ENCODE results near the gene FBXW5. TPM values are rescaled to one million over a fixed set of nuclear protein-coding genes. Genes with fewer than 3 reads are reported as not detected.

The FBXW5 gene
- total RNA-seq, 1 experiment from 2014 or later, result 88.0 TPM

GRCh38 chr9:136963341-136963740, 18.8 kb upstream of the FBXW5 start:
- H4K20me1 ChIP-seq (ENCODE audit: insufficient read depth), result no peaks in the 10 kb centered on the region
- H3K27me3 ChIP-seq (ENCODE audit: insufficient read depth, low read length), result no peaks in the 10 kb centered on the region
- DNase-seq (ENCODE audit: low read depth, low spot score), result no peak
- ChIA-PET CTCF (interaction anchor here (1.6 kb wide), 1 partner anchor 15 kb away, joined by 3 read pairs; no protein-coding TSS in a partner anchor), POLR2A (no interaction called here), RAD21 (ENCODE audit: low non-redundant PET in 1 of 2, low total read pairs in 2 of 2, uncharacterized antibody in 2 of 2, unreplicated experiment in 2 of 2) (no interaction called here)
- H3K36me3 ChIP-seq (ENCODE audit: control insufficient read depth in 1 of 2, insufficient read depth in 2 of 2, low read length in 2 of 2), result no peaks in the 10 kb centered on the region
- TF ChIP-seq EGR1 (IDR thresholded peaks at IDR 0.05; ENCODE audit: low read depth) (no peak), CEBPB (IDR thresholded peaks at IDR 0.05; ENCODE audit: low read depth) (no peak), POLR2AphosphoS5 (IDR thresholded peaks at IDR 0.05; ENCODE audit: low read depth, low read length) (no peak), RAD21 (IDR thresholded peaks at IDR 0.05; ENCODE audit: low read depth) (no peak), YY1 (IDR thresholded peaks at IDR 0.05; ENCODE audit: extremely low read depth, insufficient replicate concordance, low read depth, low read length) (no peak), EZH2 (IDR thresholded peaks at IDR 0.05) (no peak), SRF (IDR thresholded peaks at IDR 0.05; ENCODE audit: low read depth) (no peak), MAX (IDR thresholded peaks at IDR 0.05) (no peak), TCF7L2 (IDR thresholded peaks at IDR 0.05; ENCODE audit: borderline replicate concordance, extremely low read depth, insufficient read depth, insufficient read length) (no peak), POLR2A (IDR thresholded peaks at IDR 0.05; ENCODE audit: borderline replicate concordance, extremely low read depth, insufficient read depth, insufficient read length) (no peak), SIN3A (IDR thresholded peaks at IDR 0.05; ENCODE audit: low read depth) (no peak), EZH2phosphoT487 (IDR thresholded peaks at IDR 0.05; ENCODE audit: borderline replicate concordance) (no peak), ELF1 (IDR thresholded peaks at IDR 0.05; ENCODE audit: borderline replicate concordance, low read depth) (no peak), ZNF274 (IDR thresholded peaks at IDR 0.05; ENCODE audit: low read depth, low read length) (no peak)
- TF ChIP-seq, protein P1, sequence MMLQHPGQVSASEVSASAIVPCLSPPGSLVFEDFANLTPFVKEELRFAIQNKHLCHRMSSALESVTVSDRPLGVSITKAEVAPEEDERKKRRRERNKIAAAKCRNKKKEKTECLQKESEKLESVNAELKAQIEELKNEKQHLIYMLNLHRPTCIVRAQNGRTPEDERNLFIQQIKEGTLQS (IDR thresholded peaks at IDR 0.05), result no peak
- TF ChIP-seq, protein P2, sequence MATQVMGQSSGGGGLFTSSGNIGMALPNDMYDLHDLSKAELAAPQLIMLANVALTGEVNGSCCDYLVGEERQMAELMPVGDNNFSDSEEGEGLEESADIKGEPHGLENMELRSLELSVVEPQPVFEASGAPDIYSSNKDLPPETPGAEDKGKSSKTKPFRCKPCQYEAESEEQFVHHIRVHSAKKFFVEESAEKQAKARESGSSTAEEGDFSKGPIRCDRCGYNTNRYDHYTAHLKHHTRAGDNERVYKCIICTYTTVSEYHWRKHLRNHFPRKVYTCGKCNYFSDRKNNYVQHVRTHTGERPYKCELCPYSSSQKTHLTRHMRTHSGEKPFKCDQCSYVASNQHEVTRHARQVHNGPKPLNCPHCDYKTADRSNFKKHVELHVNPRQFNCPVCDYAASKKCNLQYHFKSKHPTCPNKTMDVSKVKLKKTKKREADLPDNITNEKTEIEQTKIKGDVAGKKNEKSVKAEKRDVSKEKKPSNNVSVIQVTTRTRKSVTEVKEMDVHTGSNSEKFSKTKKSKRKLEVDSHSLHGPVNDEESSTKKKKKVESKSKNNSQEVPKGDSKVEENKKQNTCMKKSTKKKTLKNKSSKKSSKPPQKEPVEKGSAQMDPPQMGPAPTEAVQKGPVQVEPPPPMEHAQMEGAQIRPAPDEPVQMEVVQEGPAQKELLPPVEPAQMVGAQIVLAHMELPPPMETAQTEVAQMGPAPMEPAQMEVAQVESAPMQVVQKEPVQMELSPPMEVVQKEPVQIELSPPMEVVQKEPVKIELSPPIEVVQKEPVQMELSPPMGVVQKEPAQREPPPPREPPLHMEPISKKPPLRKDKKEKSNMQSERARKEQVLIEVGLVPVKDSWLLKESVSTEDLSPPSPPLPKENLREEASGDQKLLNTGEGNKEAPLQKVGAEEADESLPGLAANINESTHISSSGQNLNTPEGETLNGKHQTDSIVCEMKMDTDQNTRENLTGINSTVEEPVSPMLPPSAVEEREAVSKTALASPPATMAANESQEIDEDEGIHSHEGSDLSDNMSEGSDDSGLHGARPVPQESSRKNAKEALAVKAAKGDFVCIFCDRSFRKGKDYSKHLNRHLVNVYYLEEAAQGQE (IDR thresholded peaks at IDR 0.05; ENCODE audit: low read depth), result no peak
- TF ChIP-seq, protein P3, sequence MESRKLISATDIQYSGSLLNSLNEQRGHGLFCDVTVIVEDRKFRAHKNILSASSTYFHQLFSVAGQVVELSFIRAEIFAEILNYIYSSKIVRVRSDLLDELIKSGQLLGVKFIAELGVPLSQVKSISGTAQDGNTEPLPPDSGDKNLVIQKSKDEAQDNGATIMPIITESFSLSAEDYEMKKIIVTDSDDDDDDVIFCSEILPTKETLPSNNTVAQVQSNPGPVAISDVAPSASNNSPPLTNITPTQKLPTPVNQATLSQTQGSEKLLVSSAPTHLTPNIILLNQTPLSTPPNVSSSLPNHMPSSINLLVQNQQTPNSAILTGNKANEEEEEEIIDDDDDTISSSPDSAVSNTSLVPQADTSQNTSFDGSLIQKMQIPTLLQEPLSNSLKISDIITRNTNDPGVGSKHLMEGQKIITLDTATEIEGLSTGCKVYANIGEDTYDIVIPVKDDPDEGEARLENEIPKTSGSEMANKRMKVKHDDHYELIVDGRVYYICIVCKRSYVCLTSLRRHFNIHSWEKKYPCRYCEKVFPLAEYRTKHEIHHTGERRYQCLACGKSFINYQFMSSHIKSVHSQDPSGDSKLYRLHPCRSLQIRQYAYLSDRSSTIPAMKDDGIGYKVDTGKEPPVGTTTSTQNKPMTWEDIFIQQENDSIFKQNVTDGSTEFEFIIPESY (IDR thresholded peaks at IDR 0.05; ENCODE audit: extremely low read depth, insufficient replicate concordance, low read length), result no peak
- H3K4me1 ChIP-seq (ENCODE audit: control insufficient read depth in 1 of 2, insufficient read depth in 2 of 2, low read length in 2 of 2), result peaks cover 11 to 28% of the 10 kb centered on the region in 2 experiments
- H3K27ac ChIP-seq (ENCODE audit: low read depth, low read length), result no peak overlapping the region; the same call in 1 of the 2 replicates
- H3K9me2 ChIP-seq (ENCODE audit: insufficient read depth), result no peaks in the 10 kb centered on the region
- H3K4me2 ChIP-seq (ENCODE audit: low read length), result 0 out of 2 replicates have a peak overlapping the region, but pooled peaks have one; percentile 88
- no peak overlapping the region for H3K9ac ChIP-seq (ENCODE audit: low read length)
- H2AFZ ChIP-seq (ENCODE audit: low read depth, low read length, poor library complexity, severe bottlenecking), result no peak overlapping the region
- intact Hi-C loops (cut with micrococcal nuclease), result no loop called here
- no peak for ATAC-seq
- H3K79me2 ChIP-seq (ENCODE audit: insufficient read depth, low read length), result no peaks in the 10 kb centered on the region
- BruUV-seq (replicated peaks), result no TSS peak
- no peak overlapping the region for H3K4me3 ChIP-seq (replicated peaks in 1 of 2; ENCODE audit: low read depth in 1 of 2, low read length in 2 of 2)
- no peaks in the 10 kb centered on the region for H3K9me3 ChIP-seq (ENCODE audit: control insufficient read depth in 1 of 2, insufficient read depth in 1 of 2, low read depth in 1 of 2, low read length in 2 of 2)

Measured in HCT116 (cell line).